Germinal center (tissue), 1 donor: Measurements from ENCODE around the gene LY6G6D.

ENCODE experiments used
- DNase-seq: peaks from one replicate; pipeline ENCODE4 v3.0.0; 2012; ENCODE audit warnings: mixed read lengths, low spot score

The LY6G6D gene

GRCh38 chr6:31715022-31715958, at the start of gene LY6G6D:
LY6G6D (plus strand) TSS chr6:31715348; CDS start chr6:31715356, 8 bp downstream.
- no peak for DNase-seq

- DNase-seq, result peak; percentile 97
Measured at GRCh38 chr6:31665501-31666336, 49.4 kb upstream of the LY6G6D start, which contains the start of gene CSNK2B. CSNK2B (plus strand) TSS chr6:31666080; CDS start chr6:31666832, 752 bp downstream.

GRCh38 chr6:31666337-31666965, 48.7 kb upstream of the LY6G6D start:
- DNase-seq, result no peak

- no peak for DNase-seq
Measured at GRCh38 chr6:31669676-31670075, 45.5 kb upstream of the LY6G6D start, which contains the start of gene LY6G5B. LY6G5B (plus strand) TSS chr6:31669976; CDS start chr6:31670951, 975 bp downstream.

- DNase-seq, result no peak
Measured at GRCh38 chr6:31676322-31676903, 38.7 kb upstream of the LY6G6D start.

- no peak for DNase-seq
Measured at GRCh38 chr6:31676904-31677303, 38.2 kb upstream of the LY6G6D start.

GRCh38 chr6:31677955-31678354, 37.2 kb upstream of the LY6G6D start:
- no peak for DNase-seq

GRCh38 chr6:31680226-31681134, 34.7 kb upstream of the LY6G6D start, which contains the start of gene LY6G5C:
LY6G5C (minus strand) TSS chr6:31681067; CDS start chr6:31680373, 694 bp downstream.
- no peak for DNase-seq

GRCh38 chr6:31681135-31681671, 33.9 kb upstream of the LY6G6D start:
- peak; percentile 61 for DNase-seq

- DNase-seq, result no peak
Measured at GRCh38 chr6:31683591-31683990, 31.6 kb upstream of the LY6G6D start.

- DNase-seq, result no peak
Measured at GRCh38 chr6:31686483-31686882, 28.7 kb upstream of the LY6G6D start.

- no peak for DNase-seq
Measured at GRCh38 chr6:31687321-31687720, 27.8 kb upstream of the LY6G6D start.

- no peak for DNase-seq
Measured at GRCh38 chr6:31687860-31688693, 27.1 kb upstream of the LY6G6D start.

GRCh38 chr6:31689249-31690110, 25.7 kb upstream of the LY6G6D start:
- no peak for DNase-seq

- no peak for DNase-seq
Measured at GRCh38 chr6:31690231-31691077, 24.7 kb upstream of the LY6G6D start.

- DNase-seq, result no peak
Measured at GRCh38 chr6:31691078-31691463, 24.1 kb upstream of the LY6G6D start.

GRCh38 chr6:31691564-31692108, 23.5 kb upstream of the LY6G6D start:
- DNase-seq, result no peak
